GM23338 (cell line): ENCODE results near the gene CD38. TPM values are rescaled to one million over a fixed set of nuclear protein-coding genes. Genes with fewer than 3 reads are reported as not detected.

Experiments
- ATAC-seq: fragments of 200-7000 bp; cut with Tn5 transposase; 3 replicates; pipeline ENCODE4 v1.9.1; 2020
- DNase-seq: peaks from one replicate; pipeline ENCODE4 v3.0.0-alpha.2; 2015; ENCODE audit warnings: low spot score
- H2AFZ ChIP-seq: fragments of 200-600 bp; sonication (generic); 2 replicates; pipeline ENCODE4 v1.8.0; 2016; ENCODE audit warnings: antibody characterized with exemption, mild to moderate bottlenecking, moderate library complexity
- H3F3A ChIP-seq: fragments of 200-600 bp; sonication (generic); replicated peaks from 2 replicates; pipeline ENCODE4 v1.8.0; 2017; ENCODE audit warnings: antibody characterized with exemption, mixed run types, low read depth
- H3K27ac ChIP-seq: fragments of 200-600 bp; sonication (generic); 2 replicates; pipeline ENCODE4 v1.6.1; 2016; ENCODE audit warnings: low read depth
- H3K27me3 ChIP-seq: fragments of 200-600 bp; sonication (generic); 2 replicates; pipeline ENCODE4 v1.8.0; 2016; ENCODE audit warnings: mild to moderate bottlenecking, mixed run types, moderate library complexity; ENCODE audit not compliant: insufficient read depth
- H3K36me3 ChIP-seq: fragments of 200-600 bp; sonication (generic); 2 replicates; pipeline ENCODE4 v1.8.0; 2016; ENCODE audit warnings: mild to moderate bottlenecking; ENCODE audit not compliant: insufficient read depth
- H3K4me1 ChIP-seq: fragments of 200-600 bp; sonication (generic); 2 replicates; pipeline ENCODE4 v1.8.0; 2016; ENCODE audit warnings: mild to moderate bottlenecking, moderate library complexity; ENCODE audit not compliant: insufficient read depth
- H3K4me2 ChIP-seq: fragments of 200-600 bp; sonication (generic); 2 replicates; pipeline ENCODE4 v1.7.1; 2017; ENCODE audit warnings: mixed run types
- H3K4me3 ChIP-seq: fragments of 200-600 bp; sonication (generic); 2 replicates; pipeline ENCODE4 v1.6.1; 2016; ENCODE audit warnings: mixed run types
- H3K79me2 ChIP-seq: fragments of 200-600 bp; sonication (generic); replicated peaks from 2 replicates; pipeline ENCODE4 v1.8.0; 2017; ENCODE audit warnings: mild to moderate bottlenecking; ENCODE audit not compliant: insufficient read depth
- H3K9me2 ChIP-seq: fragments of 200-600 bp; sonication (generic); 2 replicates; pipeline ENCODE4 v1.8.0; 2017; ENCODE audit not compliant: insufficient read depth
- H4K20me1 ChIP-seq: fragments of 200-600 bp; sonication (generic); replicated peaks from 2 replicates; pipeline ENCODE4 v1.8.0; 2017; ENCODE audit warnings: mild to moderate bottlenecking; ENCODE audit not compliant: insufficient read depth
- H3K27ac Mint-ChIP-seq: 2 replicates; pipeline ENCODE4 v1.8.0; 2020; ENCODE audit warnings: inconsistent platforms, mild to moderate bottlenecking, moderate library complexity, mixed read lengths
- H3K27me3 Mint-ChIP-seq: 3 replicates; pipeline ENCODE4 v1.8.0; 2022; ENCODE audit warnings: low read depth, mild to moderate bottlenecking, moderate library complexity, mixed read lengths, inconsistent platforms; ENCODE audit not compliant: insufficient read depth, poor library complexity
- H3K36me3 Mint-ChIP-seq: 3 replicates; pipeline ENCODE4 v1.8.0; 2021; ENCODE audit warnings: low read depth, mild to moderate bottlenecking, inconsistent platforms, moderate library complexity, mixed read lengths
- H3K4me1 Mint-ChIP-seq: 3 replicates; pipeline ENCODE4 v1.8.0; 2020; ENCODE audit warnings: mild to moderate bottlenecking, inconsistent platforms, mixed read lengths
- H3K4me3 Mint-ChIP-seq: 3 replicates; pipeline ENCODE4 v1.8.0; 2021; ENCODE audit warnings: moderate library complexity, mild to moderate bottlenecking, inconsistent platforms, mixed read lengths
- H3K9me3 Mint-ChIP-seq: 3 replicates; pipeline ENCODE4 v1.8.0; 2020; ENCODE audit warnings: moderate library complexity, mild to moderate bottlenecking, inconsistent platforms, mixed read lengths
- CREB1 ChIP-seq: fragments of 250-450 bp; sonication (Bioruptor Pico); IDR thresholded peaks from 2 replicates; pipeline ENCODE4 v1.5.0; 2020; ENCODE audit warnings: low read depth, mild to moderate bottlenecking, moderate library complexity
- EZH2 ChIP-seq: fragments of 200-600 bp; sonication (generic); IDR thresholded peaks from one replicate; pipeline ENCODE4 v1.8.0; 2017; ENCODE audit warnings: antibody characterized with exemption, mild to moderate bottlenecking, low read depth; ENCODE audit not compliant: unreplicated experiment
- EZH2phosphoT487 ChIP-seq: fragments of 200-600 bp; sonication (generic); IDR thresholded peaks from one replicate; pipeline ENCODE4 v1.8.1; 2018; ENCODE audit warnings: antibody characterized with exemption; ENCODE audit not compliant: unreplicated experiment
- JUNB ChIP-seq: IDR thresholded peaks from one replicate; pipeline ENCODE4 v1.6.1; 2016; ENCODE audit warnings: antibody characterized with exemption; ENCODE audit not compliant: unreplicated experiment
- NANOG ChIP-seq: IDR thresholded peaks from 2 replicates; pipeline ENCODE4 v1.6.1; 2016; ENCODE audit warnings: antibody characterized with exemption, borderline replicate concordance
- POLR2AphosphoS5 ChIP-seq: IDR thresholded peaks from 2 replicates; pipeline ENCODE4 v1.6.1; 2016; ENCODE audit warnings: antibody characterized with exemption, low read depth
- STAT1 ChIP-seq: IDR thresholded peaks from one replicate; pipeline ENCODE4 v1.6.1; 2016; ENCODE audit warnings: antibody characterized with exemption; ENCODE audit not compliant: unreplicated experiment
- ZNF114 ChIP-seq: fragments of 250-450 bp; sonication (Bioruptor Pico); IDR thresholded peaks from 2 replicates; pipeline ENCODE4 v1.5.0; 2020; ENCODE audit warnings: mild to moderate bottlenecking, moderate library complexity
- ZNF331 ChIP-seq: fragments of 250-450 bp; sonication (Bioruptor Pico); IDR thresholded peaks from 2 replicates; pipeline ENCODE4 v1.5.0; 2020; ENCODE audit warnings: low read depth, mild to moderate bottlenecking, moderate library complexity
- polyA plus RNA-seq: library from polyadenylated mRNA; unstranded; fragments of >200 nt; fragmentation: Nextera tagmentation; extraction: Ambion mirVana; gene quantifications from 2 replicates; pipeline ENCODE4 v1.2.1, GENCODE V29; 2016
- total RNA-seq: library from RNA; depleted of rRNA; stranded (reverse); fragments of >200 nt; shearing (Covaris generic); gene quantifications from 2 replicates; pipeline ENCODE4 v1.2.3, GENCODE V29; 2014
- TF ChIP-seq, protein P1 (sequence below): IDR thresholded peaks from one replicate; pipeline ENCODE4 v1.6.1; 2018; ENCODE audit warnings: antibody characterized with exemption; ENCODE audit not compliant: unreplicated experiment
- TF ChIP-seq, protein P2 (sequence below), 2 experiments: fragments of 200-600 bp in 1 of 2; sonication (generic) in 1 of 2; conservative IDR thresholded peaks; 2 replicates each; pipeline versions ENCODE4 v1.5.1 to v1.6.1; 2016 to 2017; ENCODE audit warnings: antibody characterized with exemption in 2 of 2, low read depth in 2 of 2, mild to moderate bottlenecking in 2 of 2, moderate library complexity in 1 of 2
- TF ChIP-seq, protein P3 (sequence below): fragments of 250-450 bp; sonication (Bioruptor Pico); IDR thresholded peaks from 2 replicates; pipeline ENCODE4 v1.5.0; 2020; ENCODE audit warnings: mild to moderate bottlenecking, moderate library complexity
- TF ChIP-seq, protein P4 (sequence below): IDR thresholded peaks from 2 replicates; pipeline ENCODE4 v1.6.1; 2016; ENCODE audit warnings: antibody characterized with exemption

The CD38 gene
- total and polyA plus RNA-seq, 2 experiments from 2014 or later: 0.17 to 0.24 TPM

DNA sequence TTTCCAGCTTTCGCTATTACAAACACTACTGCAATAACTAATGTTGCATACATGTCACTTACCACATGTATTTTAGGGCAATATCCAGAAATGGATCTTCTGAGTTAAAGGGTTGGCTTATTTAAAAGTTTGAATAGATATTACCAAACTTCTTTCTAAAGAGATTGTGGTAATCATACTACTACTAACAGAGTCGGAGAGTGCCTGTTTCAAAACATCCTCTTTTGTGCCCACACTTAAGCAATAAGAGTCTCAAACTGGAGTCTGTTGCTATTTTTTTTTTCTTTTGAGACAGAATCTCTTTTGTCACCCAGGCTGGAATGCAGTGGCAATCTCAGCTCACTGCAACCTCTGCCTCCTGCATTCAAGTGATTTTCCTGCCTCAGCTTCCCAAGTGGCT is 124.6 kb downstream of the CD38 start:
- Histone ChIP-seq H3K79me2 (no peaks in the 10 kb centered on the region), H3K27me3 (no peaks in the 10 kb centered on the region), H3K36me3 (peaks cover 5% of the 10 kb centered on the region; the same call in 1 of the 2 replicates), H2AFZ (no peak overlapping the region), H3F3A (0 out of 2 replicates have a peak, but pooled peaks cover 3% of the 10 kb centered on the region), H3K4me1 (peaks cover 6% of the 10 kb centered on the region), H3K4me3 (no peak overlapping the region), H3K27ac (no peak overlapping the region), H3K4me2 (no peak overlapping the region), H3K9me2 (peaks cover 24% of the 10 kb centered on the region), H4K20me1 (no peaks in the 10 kb centered on the region)
- no peak overlapping the region for H3K27ac Mint-ChIP-seq
- peaks cover 13% of the 10 kb centered on the region; the same call in 2 of the 3 replicates for H3K9me3 Mint-ChIP-seq
- DNase-seq (no peak), ATAC-seq (no peak)
- H3K4me3 Mint-ChIP-seq: no peak overlapping the region
- no peaks in the 10 kb centered on the region for H3K36me3 Mint-ChIP-seq
- H3K27me3 Mint-ChIP-seq: peaks cover 4% of the 10 kb centered on the region
- TF ChIP-seq, protein P1, sequence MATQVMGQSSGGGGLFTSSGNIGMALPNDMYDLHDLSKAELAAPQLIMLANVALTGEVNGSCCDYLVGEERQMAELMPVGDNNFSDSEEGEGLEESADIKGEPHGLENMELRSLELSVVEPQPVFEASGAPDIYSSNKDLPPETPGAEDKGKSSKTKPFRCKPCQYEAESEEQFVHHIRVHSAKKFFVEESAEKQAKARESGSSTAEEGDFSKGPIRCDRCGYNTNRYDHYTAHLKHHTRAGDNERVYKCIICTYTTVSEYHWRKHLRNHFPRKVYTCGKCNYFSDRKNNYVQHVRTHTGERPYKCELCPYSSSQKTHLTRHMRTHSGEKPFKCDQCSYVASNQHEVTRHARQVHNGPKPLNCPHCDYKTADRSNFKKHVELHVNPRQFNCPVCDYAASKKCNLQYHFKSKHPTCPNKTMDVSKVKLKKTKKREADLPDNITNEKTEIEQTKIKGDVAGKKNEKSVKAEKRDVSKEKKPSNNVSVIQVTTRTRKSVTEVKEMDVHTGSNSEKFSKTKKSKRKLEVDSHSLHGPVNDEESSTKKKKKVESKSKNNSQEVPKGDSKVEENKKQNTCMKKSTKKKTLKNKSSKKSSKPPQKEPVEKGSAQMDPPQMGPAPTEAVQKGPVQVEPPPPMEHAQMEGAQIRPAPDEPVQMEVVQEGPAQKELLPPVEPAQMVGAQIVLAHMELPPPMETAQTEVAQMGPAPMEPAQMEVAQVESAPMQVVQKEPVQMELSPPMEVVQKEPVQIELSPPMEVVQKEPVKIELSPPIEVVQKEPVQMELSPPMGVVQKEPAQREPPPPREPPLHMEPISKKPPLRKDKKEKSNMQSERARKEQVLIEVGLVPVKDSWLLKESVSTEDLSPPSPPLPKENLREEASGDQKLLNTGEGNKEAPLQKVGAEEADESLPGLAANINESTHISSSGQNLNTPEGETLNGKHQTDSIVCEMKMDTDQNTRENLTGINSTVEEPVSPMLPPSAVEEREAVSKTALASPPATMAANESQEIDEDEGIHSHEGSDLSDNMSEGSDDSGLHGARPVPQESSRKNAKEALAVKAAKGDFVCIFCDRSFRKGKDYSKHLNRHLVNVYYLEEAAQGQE: no peak
- TF ChIP-seq, protein P2, sequence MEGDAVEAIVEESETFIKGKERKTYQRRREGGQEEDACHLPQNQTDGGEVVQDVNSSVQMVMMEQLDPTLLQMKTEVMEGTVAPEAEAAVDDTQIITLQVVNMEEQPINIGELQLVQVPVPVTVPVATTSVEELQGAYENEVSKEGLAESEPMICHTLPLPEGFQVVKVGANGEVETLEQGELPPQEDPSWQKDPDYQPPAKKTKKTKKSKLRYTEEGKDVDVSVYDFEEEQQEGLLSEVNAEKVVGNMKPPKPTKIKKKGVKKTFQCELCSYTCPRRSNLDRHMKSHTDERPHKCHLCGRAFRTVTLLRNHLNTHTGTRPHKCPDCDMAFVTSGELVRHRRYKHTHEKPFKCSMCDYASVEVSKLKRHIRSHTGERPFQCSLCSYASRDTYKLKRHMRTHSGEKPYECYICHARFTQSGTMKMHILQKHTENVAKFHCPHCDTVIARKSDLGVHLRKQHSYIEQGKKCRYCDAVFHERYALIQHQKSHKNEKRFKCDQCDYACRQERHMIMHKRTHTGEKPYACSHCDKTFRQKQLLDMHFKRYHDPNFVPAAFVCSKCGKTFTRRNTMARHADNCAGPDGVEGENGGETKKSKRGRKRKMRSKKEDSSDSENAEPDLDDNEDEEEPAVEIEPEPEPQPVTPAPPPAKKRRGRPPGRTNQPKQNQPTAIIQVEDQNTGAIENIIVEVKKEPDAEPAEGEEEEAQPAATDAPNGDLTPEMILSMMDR (conservative IDR thresholded peaks at IDR 0.05; ENCODE audit: low read depth in 2 of 2): no peak
- TF ChIP-seq POLR2AphosphoS5 (no peak), ZNF114 (CRISPR knock-in tag) (no peak), NANOG (no peak), CREB1 (CRISPR knock-in tag) (no peak), ZNF331 (CRISPR knock-in tag) (no peak), STAT1 (no peak), EZH2 (no peak), EZH2phosphoT487 (no peak), JUNB (no peak)
- TF ChIP-seq, protein P3, sequence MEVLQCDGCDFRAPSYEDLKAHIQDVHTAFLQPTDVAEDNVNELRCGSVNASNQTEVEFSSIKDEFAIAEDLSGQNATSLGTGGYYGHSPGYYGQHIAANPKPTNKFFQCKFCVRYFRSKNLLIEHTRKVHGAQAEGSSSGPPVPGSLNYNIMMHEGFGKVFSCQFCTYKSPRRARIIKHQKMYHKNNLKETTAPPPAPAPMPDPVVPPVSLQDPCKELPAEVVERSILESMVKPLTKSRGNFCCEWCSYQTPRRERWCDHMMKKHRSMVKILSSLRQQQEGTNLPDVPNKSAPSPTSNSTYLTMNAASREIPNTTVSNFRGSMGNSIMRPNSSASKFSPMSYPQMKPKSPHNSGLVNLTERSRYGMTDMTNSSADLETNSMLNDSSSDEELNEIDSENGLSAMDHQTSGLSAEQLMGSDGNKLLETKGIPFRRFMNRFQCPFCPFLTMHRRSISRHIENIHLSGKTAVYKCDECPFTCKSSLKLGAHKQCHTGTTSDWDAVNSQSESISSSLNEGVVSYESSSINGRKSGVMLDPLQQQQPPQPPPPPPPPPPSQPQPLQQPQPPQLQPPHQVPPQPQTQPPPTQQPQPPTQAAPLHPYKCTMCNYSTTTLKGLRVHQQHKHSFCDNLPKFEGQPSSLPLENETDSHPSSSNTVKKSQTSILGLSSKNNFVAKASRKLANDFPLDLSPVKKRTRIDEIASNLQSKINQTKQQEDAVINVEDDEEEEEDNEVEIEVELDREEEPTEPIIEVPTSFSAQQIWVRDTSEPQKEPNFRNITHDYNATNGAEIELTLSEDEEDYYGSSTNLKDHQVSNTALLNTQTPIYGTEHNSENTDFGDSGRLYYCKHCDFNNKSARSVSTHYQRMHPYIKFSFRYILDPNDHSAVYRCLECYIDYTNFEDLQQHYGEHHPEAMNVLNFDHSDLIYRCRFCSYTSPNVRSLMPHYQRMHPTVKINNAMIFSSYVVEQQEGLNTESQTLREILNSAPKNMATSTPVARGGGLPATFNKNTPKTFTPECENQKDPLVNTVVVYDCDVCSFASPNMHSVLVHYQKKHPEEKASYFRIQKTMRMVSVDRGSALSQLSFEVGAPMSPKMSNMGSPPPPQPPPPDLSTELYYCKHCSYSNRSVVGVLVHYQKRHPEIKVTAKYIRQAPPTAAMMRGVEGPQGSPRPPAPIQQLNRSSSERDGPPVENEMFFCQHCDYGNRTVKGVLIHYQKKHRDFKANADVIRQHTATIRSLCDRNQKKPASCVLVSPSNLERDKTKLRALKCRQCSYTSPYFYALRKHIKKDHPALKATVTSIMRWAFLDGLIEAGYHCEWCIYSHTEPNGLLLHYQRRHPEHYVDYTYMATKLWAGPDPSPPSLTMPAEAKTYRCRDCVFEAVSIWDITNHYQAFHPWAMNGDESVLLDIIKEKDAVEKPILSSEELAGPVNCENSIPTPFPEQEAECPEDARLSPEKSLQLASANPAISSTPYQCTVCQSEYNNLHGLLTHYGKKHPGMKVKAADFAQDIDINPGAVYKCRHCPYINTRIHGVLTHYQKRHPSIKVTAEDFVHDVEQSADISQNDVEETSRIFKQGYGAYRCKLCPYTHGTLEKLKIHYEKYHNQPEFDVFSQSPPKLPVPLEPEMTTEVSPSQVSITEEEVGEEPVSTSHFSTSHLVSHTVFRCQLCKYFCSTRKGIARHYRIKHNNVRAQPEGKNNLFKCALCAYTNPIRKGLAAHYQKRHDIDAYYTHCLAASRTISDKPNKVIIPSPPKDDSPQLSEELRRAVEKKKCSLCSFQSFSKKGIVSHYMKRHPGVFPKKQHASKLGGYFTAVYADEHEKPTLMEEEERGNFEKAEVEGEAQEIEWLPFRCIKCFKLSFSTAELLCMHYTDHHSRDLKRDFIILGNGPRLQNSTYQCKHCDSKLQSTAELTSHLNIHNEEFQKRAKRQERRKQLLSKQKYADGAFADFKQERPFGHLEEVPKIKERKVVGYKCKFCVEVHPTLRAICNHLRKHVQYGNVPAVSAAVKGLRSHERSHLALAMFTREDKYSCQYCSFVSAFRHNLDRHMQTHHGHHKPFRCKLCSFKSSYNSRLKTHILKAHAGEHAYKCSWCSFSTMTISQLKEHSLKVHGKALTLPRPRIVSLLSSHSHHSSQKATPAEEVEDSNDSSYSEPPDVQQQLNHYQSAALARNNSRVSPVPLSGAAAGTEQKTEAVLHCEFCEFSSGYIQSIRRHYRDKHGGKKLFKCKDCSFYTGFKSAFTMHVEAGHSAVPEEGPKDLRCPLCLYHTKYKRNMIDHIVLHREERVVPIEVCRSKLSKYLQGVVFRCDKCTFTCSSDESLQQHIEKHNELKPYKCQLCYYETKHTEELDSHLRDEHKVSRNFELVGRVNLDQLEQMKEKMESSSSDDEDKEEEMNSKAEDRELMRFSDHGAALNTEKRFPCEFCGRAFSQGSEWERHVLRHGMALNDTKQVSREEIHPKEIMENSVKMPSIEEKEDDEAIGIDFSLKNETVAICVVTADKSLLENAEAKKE: no peak
- TF ChIP-seq, protein P4, sequence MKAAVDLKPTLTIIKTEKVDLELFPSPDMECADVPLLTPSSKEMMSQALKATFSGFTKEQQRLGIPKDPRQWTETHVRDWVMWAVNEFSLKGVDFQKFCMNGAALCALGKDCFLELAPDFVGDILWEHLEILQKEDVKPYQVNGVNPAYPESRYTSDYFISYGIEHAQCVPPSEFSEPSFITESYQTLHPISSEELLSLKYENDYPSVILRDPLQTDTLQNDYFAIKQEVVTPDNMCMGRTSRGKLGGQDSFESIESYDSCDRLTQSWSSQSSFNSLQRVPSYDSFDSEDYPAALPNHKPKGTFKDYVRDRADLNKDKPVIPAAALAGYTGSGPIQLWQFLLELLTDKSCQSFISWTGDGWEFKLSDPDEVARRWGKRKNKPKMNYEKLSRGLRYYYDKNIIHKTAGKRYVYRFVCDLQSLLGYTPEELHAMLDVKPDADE: no peak
- no peaks in the 10 kb centered on the region for H3K4me1 Mint-ChIP-seq
